ENCODE results near the gene NFKB1.

GRCh38 chr4:102585329-102585728, 84.2 kb downstream of the NFKB1 start:
- TF ChIP-seq CTCF (IDR thresholded peaks at IDR 0.05 in 2 of 3, conservative IDR thresholded peaks at IDR 0.05 in 1 of 3; ENCODE audit: control insufficient read depth in 2 of 3, extremely low read depth in 1 of 3, insufficient read depth in 1 of 3, low read depth in 3 of 3, low read length in 3 of 3) (no peak), EZH2 (IDR thresholded peaks at IDR 0.05; ENCODE audit: borderline replicate concordance, control insufficient read depth, low read depth, low read length) (no peak), IRF3 (IDR thresholded peaks at IDR 0.05) (no peak), FOXM1 (IDR thresholded peaks at IDR 0.05; ENCODE audit: low read depth, low read length) (peak; percentile 36), HDAC2 (IDR thresholded peaks at IDR 0.05) (no peak), HCFC1 (IDR thresholded peaks at IDR 0.05; ENCODE audit: low read length) (no peak), RFX5 (IDR thresholded peaks at IDR 0.05; ENCODE audit: low read depth, low read length) (no peak), IRF5 (IDR thresholded peaks at IDR 0.05; ENCODE audit: borderline replicate concordance) (no peak), NR2C2 (IDR thresholded peaks at IDR 0.05; ENCODE audit: borderline replicate concordance, control insufficient read depth, insufficient read length, low read depth) (no peak), SP1 (IDR thresholded peaks at IDR 0.05; ENCODE audit: low read depth, low read length) (no peak), MAX (IDR thresholded peaks at IDR 0.05; ENCODE audit: low read depth, low read length) (no peak), EP300 (IDR thresholded peaks at IDR 0.05; ENCODE audit: borderline replicate concordance in 1 of 2, control insufficient read depth in 1 of 2, low read depth in 2 of 2, low read length in 2 of 2) (no peak), POLR2A (IDR thresholded peaks at IDR 0.05; ENCODE audit: low read depth, low read length) (no peak), POU2F2 (IDR thresholded peaks at IDR 0.05; ENCODE audit: borderline replicate concordance, low read depth, low read length) (no peak)
